Fibroblast of pulmonary artery (primary cell): ENCODE measurements around the gene GLS.
"Not testable (repeated sequence)": the region's sequence is repeated elsewhere in the genome, so short reads cannot be mapped to it uniquely, and the experiment has no call there.

Experiments
- DNase-seq: peaks from one replicate; pipeline ENCODE4 v3.0.0-alpha.2; 2010; ENCODE audit warnings: low read depth
- H3K4me3 ChIP-seq: replicated peaks from 2 replicates; pipeline ENCODE4 v1.5.1; 2011; ENCODE audit warnings: low read depth, mild to moderate bottlenecking, control low read depth, low read length, moderate library complexity
- CTCF ChIP-seq: IDR thresholded peaks from 2 replicates; pipeline ENCODE4 v1.5.1; 2011; ENCODE audit warnings: mild to moderate bottlenecking, control low read depth, low read length, inconsistent platforms; ENCODE audit errors: missing control alignments

The GLS gene

GRCh38 chr2:190846746-190847145 is 33.9 kb upstream of the GLS start:
- no peak overlapping the region for H3K4me3 ChIP-seq
- DNase-seq, result no peak
- no peak for TF ChIP-seq CTCF

DNA sequence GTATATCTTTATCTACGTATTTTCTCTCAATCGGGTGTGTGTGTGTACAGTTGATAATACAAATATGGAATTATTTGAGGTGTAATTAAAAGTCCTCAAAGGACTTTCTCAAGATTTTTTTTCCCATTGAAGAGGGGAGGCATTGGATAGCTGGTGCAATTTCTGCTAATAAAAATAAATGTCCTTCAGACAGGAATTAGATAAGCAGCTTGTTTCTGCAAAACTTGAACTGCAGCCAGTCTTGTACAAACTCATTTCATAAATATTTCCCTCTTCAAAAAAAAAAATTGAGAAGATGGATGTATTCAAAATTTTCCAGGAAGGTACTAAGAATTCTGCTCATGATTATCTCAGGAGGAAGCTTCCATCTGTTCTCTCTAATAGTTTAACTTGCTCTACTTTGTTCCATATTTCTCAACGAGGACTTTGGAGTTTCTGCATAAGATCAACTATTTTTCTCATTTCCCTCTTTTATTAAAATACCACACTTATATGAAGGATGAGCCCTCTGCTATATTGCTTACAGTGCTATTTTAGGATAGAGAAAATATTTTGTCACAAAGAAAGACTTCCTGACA is 33.0 kb upstream of the GLS start:
- TF ChIP-seq CTCF, result no peak
- peak; percentile 84 for DNase-seq
- no peak overlapping the region for H3K4me3 ChIP-seq

GRCh38 chr2:190849774-190850173 is 30.8 kb upstream of the GLS start:
- H3K4me3 ChIP-seq, result no peak overlapping the region
- peak; percentile 81 for DNase-seq
- TF ChIP-seq CTCF, result no peak

- not testable (repeated sequence) for H3K4me3 ChIP-seq, DNase-seq
These were observed 27.6 kb upstream of the GLS start for GRCh38 chr2:190853022-190853421.

- no peak for TF ChIP-seq CTCF
- DNase-seq, result peak; percentile 45
- no peak overlapping the region for H3K4me3 ChIP-seq
These were observed 26.9 kb upstream of the GLS start for GRCh38 chr2:190853531-190854383.

- no peak overlapping the region for H3K4me3 ChIP-seq
- TF ChIP-seq CTCF, result no peak
These were observed 25.9 kb upstream of the GLS start for GRCh38 chr2:190854726-190855125.

GRCh38 chr2:190855245-190855644 is 25.4 kb upstream of the GLS start:
- no peak overlapping the region for H3K4me3 ChIP-seq
- no peak for TF ChIP-seq CTCF
- no peak for DNase-seq

More at GRCh38 chr2:190854726-190855125, 25.9 kb upstream of the GLS start:
- DNase-seq, result no peak
